Lower leg skin (tissue), 3 donors: ENCODE measurements around the gene NPSR1.

ENCODE experiments used
- CTCF ChIP-seq, 3 donors: fragments of 450-650 bp; IDR thresholded peaks; one replicate each; pipeline ENCODE4 v1.5.1; 2016; ENCODE audit warnings: antibody characterized with exemption in 3 of 3, mild to moderate bottlenecking in 3 of 3, moderate library complexity in 2 of 3
- POLR2A ChIP-seq, 2 donors: fragments of 450-650 bp; IDR thresholded peaks; one replicate each; pipeline ENCODE4 v1.6.1; 2016 to 2017; ENCODE audit warnings: antibody characterized with exemption in 2 of 2, mild to moderate bottlenecking in 1 of 2, moderate library complexity in 1 of 2

GRCh38 chr7:34756691-34757090 is 98.7 kb downstream of the NPSR1 start:
- TF ChIP-seq CTCF (IDR thresholded peaks at IDR 0.05) (no peak), POLR2A (IDR thresholded peaks at IDR 0.05) (no peak)
